ENCODE measurements around the gene HOMER1. TPM values are rescaled to one million over a fixed set of nuclear protein-coding genes. Genes with fewer than 3 reads are reported as not detected.
"Not testable (repeated sequence)": the region's sequence is repeated elsewhere in the genome, so short reads cannot be mapped to it uniquely, and the experiment has no call there.

Gene HOMER1
- total RNA-seq, 1 donor from 2014 or later: 22.3 TPM

- Mint-ChIP-seq H3K4me3 (ENCODE audit: low read depth) (no peak overlapping the region), H3K9me3 (ENCODE audit: low read depth) (peaks cover 17% of the 10 kb centered on the region), H3K4me1 (ENCODE audit: low read depth) (no peaks in the 10 kb centered on the region), H3K27me3 (no peaks in the 10 kb centered on the region), H3K27ac (no peak overlapping the region), H3K36me3 (ENCODE audit: insufficient read depth) (peaks cover 30% of the 10 kb centered on the region)
- no peak for DNase-seq (ENCODE audit: low spot score, unreplicated experiment)
- no peak for TF ChIP-seq CTCF (IDR thresholded peaks at IDR 0.05; ENCODE audit: unreplicated experiment)
These were observed 127.3 kb downstream of the HOMER1 start for GRCh38 chr5:79386679-79387078.

- not testable (repeated sequence) for H3K27ac Mint-ChIP-seq; H3K4me3 Mint-ChIP-seq (ENCODE audit: low read depth)
These were observed 128.8 kb downstream of the HOMER1 start for GRCh38 chr5:79385126-79385525.

GRCh38 chr5:79378510-79379186, 135.3 kb downstream of the HOMER1 start:
- no peak for TF ChIP-seq CTCF (IDR thresholded peaks at IDR 0.05; ENCODE audit: unreplicated experiment)
- H3K27ac Mint-ChIP-seq: no peak overlapping the region
- H3K36me3 Mint-ChIP-seq (ENCODE audit: insufficient read depth): peaks cover 18% of the 10 kb centered on the region
- no peak for DNase-seq (ENCODE audit: low spot score, unreplicated experiment)
- no peak overlapping the region for H3K4me3 Mint-ChIP-seq (ENCODE audit: low read depth)
- H3K9me3 Mint-ChIP-seq (ENCODE audit: low read depth): peaks cover 9% of the 10 kb centered on the region
- no peaks in the 10 kb centered on the region for H3K27me3 Mint-ChIP-seq
- peaks cover 1% of the 10 kb centered on the region for H3K4me1 Mint-ChIP-seq (ENCODE audit: low read depth)

More at GRCh38 chr5:79385126-79385525, 128.8 kb downstream of the HOMER1 start:
- H3K27me3 Mint-ChIP-seq; H3K4me1 Mint-ChIP-seq (ENCODE audit: low read depth); DNase-seq (ENCODE audit: low spot score, unreplicated experiment): not testable (repeated sequence)
- peaks cover 32% of the 10 kb centered on the region for H3K36me3 Mint-ChIP-seq (ENCODE audit: insufficient read depth)
- peaks cover 17% of the 10 kb centered on the region for H3K9me3 Mint-ChIP-seq (ENCODE audit: low read depth)

GRCh38 chr5:79357398-79357797, 156.5 kb downstream of the HOMER1 start:
- Mint-ChIP-seq H3K9me3 (ENCODE audit: low read depth) (peaks cover 3% of the 10 kb centered on the region), H3K36me3 (ENCODE audit: insufficient read depth) (peaks cover 2% of the 10 kb centered on the region), H3K4me3 (ENCODE audit: low read depth) (no peak overlapping the region), H3K4me1 (ENCODE audit: low read depth) (no peaks in the 10 kb centered on the region), H3K27ac (no peak overlapping the region), H3K27me3 (no peaks in the 10 kb centered on the region)
- TF ChIP-seq CTCF (IDR thresholded peaks at IDR 0.05; ENCODE audit: unreplicated experiment): no peak
- DNase-seq (ENCODE audit: low spot score, unreplicated experiment): no peak

GRCh38 chr5:79349881-79350280, 164.1 kb downstream of the HOMER1 start:
- DNase-seq (ENCODE audit: low spot score, unreplicated experiment): no peak
- Mint-ChIP-seq H3K36me3 (ENCODE audit: insufficient read depth) (peaks cover 2% of the 10 kb centered on the region), H3K4me1 (ENCODE audit: low read depth) (no peaks in the 10 kb centered on the region), H3K27ac (no peak overlapping the region), H3K27me3 (no peaks in the 10 kb centered on the region), H3K4me3 (ENCODE audit: low read depth) (no peak overlapping the region), H3K9me3 (ENCODE audit: low read depth) (peaks cover 7% of the 10 kb centered on the region)
- TF ChIP-seq CTCF (IDR thresholded peaks at IDR 0.05; ENCODE audit: unreplicated experiment): no peak

- no peak for DNase-seq (ENCODE audit: low spot score, unreplicated experiment)
- no peaks in the 10 kb centered on the region for H3K27me3 Mint-ChIP-seq
- no peak for TF ChIP-seq CTCF (IDR thresholded peaks at IDR 0.05; ENCODE audit: unreplicated experiment)
- peaks cover 2% of the 10 kb centered on the region for H3K36me3 Mint-ChIP-seq (ENCODE audit: insufficient read depth)
- H3K9me3 Mint-ChIP-seq (ENCODE audit: low read depth): peaks cover 7% of the 10 kb centered on the region
- no peaks in the 10 kb centered on the region for H3K4me1 Mint-ChIP-seq (ENCODE audit: low read depth)
- H3K27ac Mint-ChIP-seq: no peak overlapping the region
- no peak overlapping the region for H3K4me3 Mint-ChIP-seq (ENCODE audit: low read depth)
These were observed 164.9 kb downstream of the HOMER1 start for GRCh38 chr5:79349047-79349446.
